ENCODE data around the gene NME7. TPM values are rescaled to one million over a fixed set of nuclear protein-coding genes. Genes with fewer than 3 reads are reported as not detected.

NME7 gene
- total RNA-seq, 1 experiment from 2014 or later = 30.3 TPM

DNA sequence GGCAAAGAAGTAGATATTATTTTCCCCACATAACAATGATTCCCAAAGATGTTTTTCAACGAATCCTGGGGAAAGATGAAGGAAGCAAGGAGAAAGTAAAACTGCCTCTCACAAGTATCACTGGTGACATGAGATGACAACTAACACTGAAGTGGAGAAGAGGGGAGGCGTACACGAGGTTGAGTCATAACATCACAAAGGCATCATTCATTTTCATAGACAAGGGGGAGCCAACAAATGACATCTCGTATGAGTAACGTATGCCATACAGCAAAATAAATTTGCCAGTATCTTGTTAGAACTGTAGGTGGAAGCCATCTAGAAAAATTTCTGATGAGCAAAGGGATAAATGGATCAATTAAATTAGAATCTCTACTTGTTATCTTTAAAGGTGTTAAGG lies 204.5 kb downstream of the NME7 start:
- TF ChIP-seq, protein P1, sequence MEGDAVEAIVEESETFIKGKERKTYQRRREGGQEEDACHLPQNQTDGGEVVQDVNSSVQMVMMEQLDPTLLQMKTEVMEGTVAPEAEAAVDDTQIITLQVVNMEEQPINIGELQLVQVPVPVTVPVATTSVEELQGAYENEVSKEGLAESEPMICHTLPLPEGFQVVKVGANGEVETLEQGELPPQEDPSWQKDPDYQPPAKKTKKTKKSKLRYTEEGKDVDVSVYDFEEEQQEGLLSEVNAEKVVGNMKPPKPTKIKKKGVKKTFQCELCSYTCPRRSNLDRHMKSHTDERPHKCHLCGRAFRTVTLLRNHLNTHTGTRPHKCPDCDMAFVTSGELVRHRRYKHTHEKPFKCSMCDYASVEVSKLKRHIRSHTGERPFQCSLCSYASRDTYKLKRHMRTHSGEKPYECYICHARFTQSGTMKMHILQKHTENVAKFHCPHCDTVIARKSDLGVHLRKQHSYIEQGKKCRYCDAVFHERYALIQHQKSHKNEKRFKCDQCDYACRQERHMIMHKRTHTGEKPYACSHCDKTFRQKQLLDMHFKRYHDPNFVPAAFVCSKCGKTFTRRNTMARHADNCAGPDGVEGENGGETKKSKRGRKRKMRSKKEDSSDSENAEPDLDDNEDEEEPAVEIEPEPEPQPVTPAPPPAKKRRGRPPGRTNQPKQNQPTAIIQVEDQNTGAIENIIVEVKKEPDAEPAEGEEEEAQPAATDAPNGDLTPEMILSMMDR (IDR thresholded peaks at IDR 0.05) = no peak
- TF ChIP-seq POLR2AphosphoS5 (IDR thresholded peaks at IDR 0.05; ENCODE audit: low read depth, low read length) (no peak), SIN3A (IDR thresholded peaks at IDR 0.05; ENCODE audit: borderline replicate concordance, insufficient read depth, low read depth, low read length) (no peak), TCF7L2 (IDR thresholded peaks at IDR 0.05; ENCODE audit: low read depth, low read length) (no peak)
- TF ChIP-seq, protein P2, sequence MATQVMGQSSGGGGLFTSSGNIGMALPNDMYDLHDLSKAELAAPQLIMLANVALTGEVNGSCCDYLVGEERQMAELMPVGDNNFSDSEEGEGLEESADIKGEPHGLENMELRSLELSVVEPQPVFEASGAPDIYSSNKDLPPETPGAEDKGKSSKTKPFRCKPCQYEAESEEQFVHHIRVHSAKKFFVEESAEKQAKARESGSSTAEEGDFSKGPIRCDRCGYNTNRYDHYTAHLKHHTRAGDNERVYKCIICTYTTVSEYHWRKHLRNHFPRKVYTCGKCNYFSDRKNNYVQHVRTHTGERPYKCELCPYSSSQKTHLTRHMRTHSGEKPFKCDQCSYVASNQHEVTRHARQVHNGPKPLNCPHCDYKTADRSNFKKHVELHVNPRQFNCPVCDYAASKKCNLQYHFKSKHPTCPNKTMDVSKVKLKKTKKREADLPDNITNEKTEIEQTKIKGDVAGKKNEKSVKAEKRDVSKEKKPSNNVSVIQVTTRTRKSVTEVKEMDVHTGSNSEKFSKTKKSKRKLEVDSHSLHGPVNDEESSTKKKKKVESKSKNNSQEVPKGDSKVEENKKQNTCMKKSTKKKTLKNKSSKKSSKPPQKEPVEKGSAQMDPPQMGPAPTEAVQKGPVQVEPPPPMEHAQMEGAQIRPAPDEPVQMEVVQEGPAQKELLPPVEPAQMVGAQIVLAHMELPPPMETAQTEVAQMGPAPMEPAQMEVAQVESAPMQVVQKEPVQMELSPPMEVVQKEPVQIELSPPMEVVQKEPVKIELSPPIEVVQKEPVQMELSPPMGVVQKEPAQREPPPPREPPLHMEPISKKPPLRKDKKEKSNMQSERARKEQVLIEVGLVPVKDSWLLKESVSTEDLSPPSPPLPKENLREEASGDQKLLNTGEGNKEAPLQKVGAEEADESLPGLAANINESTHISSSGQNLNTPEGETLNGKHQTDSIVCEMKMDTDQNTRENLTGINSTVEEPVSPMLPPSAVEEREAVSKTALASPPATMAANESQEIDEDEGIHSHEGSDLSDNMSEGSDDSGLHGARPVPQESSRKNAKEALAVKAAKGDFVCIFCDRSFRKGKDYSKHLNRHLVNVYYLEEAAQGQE (IDR thresholded peaks at IDR 0.05; ENCODE audit: insufficient read depth in 1 of 2, low read depth in 2 of 2, low read length in 1 of 2) = no peak
- ChIA-PET POLR2A (no interaction called here), CTCF (no interaction called here)
- Histone ChIP-seq H3K4me3 (ENCODE audit: low read depth in 2 of 2, low read length in 2 of 2) (no peak overlapping the region), H3K27ac (ENCODE audit: low read length) (no peak overlapping the region), H3K4me1 (ENCODE audit: control insufficient read depth, insufficient read depth, low read length) (no peaks in the 10 kb centered on the region), H3K36me3 (ENCODE audit: control insufficient read depth, insufficient read depth, low read length) (no peaks in the 10 kb centered on the region), H3K9me3 (ENCODE audit: control insufficient read depth, insufficient read depth, low read depth, low read length) (no peaks in the 10 kb centered on the region), H3K27me3 (ENCODE audit: control insufficient read depth, insufficient read depth, low read length) (no peaks in the 10 kb centered on the region)
- no TSS peak for BruUV-seq (replicated peaks)
- in situ Hi-C loops (cut with HindIII; ENCODE audit: low pct_unique_long_range_greater_than_20kb, low sequenced_read_pairs) = no loop called here
- no peak for ATAC-seq
- intact Hi-C loops (cut with micrococcal nuclease; ENCODE audit: unreplicated experiment) = no loop called here
- no peak for DNase-seq (ENCODE audit: low read depth, low spot score)

- no peak for DNase-seq (ENCODE audit: low read depth, low spot score)
- BruUV-seq (replicated peaks) = no TSS peak
- TF ChIP-seq SIN3A (IDR thresholded peaks at IDR 0.05; ENCODE audit: borderline replicate concordance, insufficient read depth, low read depth, low read length) (no peak), POLR2AphosphoS5 (IDR thresholded peaks at IDR 0.05; ENCODE audit: low read depth, low read length) (no peak)
- TF ChIP-seq, protein P1 (IDR thresholded peaks at IDR 0.05) = no peak
- CTCF ChIA-PET = no interaction called here
- Histone ChIP-seq H3K27ac (ENCODE audit: low read length) (no peak overlapping the region), H3K36me3 (ENCODE audit: control insufficient read depth, insufficient read depth, low read length) (no peaks in the 10 kb centered on the region), H3K9me3 (ENCODE audit: control insufficient read depth, insufficient read depth, low read depth, low read length) (no peaks in the 10 kb centered on the region), H3K4me1 (ENCODE audit: control insufficient read depth, insufficient read depth, low read length) (no peaks in the 10 kb centered on the region), H3K4me3 (ENCODE audit: low read depth in 2 of 2, low read length in 2 of 2) (no peak overlapping the region), H3K27me3 (ENCODE audit: control insufficient read depth, insufficient read depth, low read length) (no peaks in the 10 kb centered on the region)
- no peak for ATAC-seq
- intact Hi-C loops (cut with micrococcal nuclease; ENCODE audit: unreplicated experiment) (no loop called here), in situ Hi-C loops (cut with HindIII; ENCODE audit: low pct_unique_long_range_greater_than_20kb, low sequenced_read_pairs) (no loop called here)
- POLR2A ChIA-PET = no interaction called here
Observed at GRCh38 chr1:169161496-169162194, 206.0 kb downstream of the NME7 start.
